Gastroesophageal sphincter (tissue), 4 donors: ENCODE measurements around the gene TERC. TPM values are rescaled to one million over a fixed set of nuclear protein-coding genes. Genes with fewer than 3 reads are reported as not detected.
"Not testable (repeated sequence)": the region's sequence is repeated elsewhere in the genome, so short reads cannot be mapped to it uniquely, and the experiment has no call there.

Experiments
- ATAC-seq: fragments of 150-250 bp; one replicate; pipeline ENCODE4 v1.9.1; 2016; ENCODE audit warnings: mild to moderate bottlenecking, moderate library complexity
- H3K27ac ChIP-seq, 4 donors: fragments of 200-600 bp; sonication (generic) in 3 of 4; 1 replicate in 3 of 4; 2 replicates in 1 of 4; pipeline ENCODE4 v1.5.1; 2016 to 2019
- H3K27me3 ChIP-seq: fragments of 200-600 bp; sonication (generic); one replicate; pipeline ENCODE4 v1.5.1; 2019
- H3K36me3 ChIP-seq, 2 donors: fragments of 200-600 bp; sonication (generic); one replicate each; pipeline ENCODE4 v1.5.1; 2019; ENCODE audit warnings: control low read depth in 1 of 2
- H3K4me1 ChIP-seq, 3 donors: fragments of 200-600 bp; sonication (generic); 1 replicate in 2 of 3; 2 replicates in 1 of 3; pipeline ENCODE4 v1.5.1; 2016 to 2019; ENCODE audit warnings: control low read depth in 2 of 3
- H3K4me3 ChIP-seq, 2 donors: fragments of 200-600 bp; sonication (generic); one replicate each; pipeline ENCODE4 v1.5.1; 2019; ENCODE audit warnings: mild to moderate bottlenecking in 1 of 2, moderate library complexity in 1 of 2
- H3K9me3 ChIP-seq, 3 donors: fragments of 200-600 bp; sonication (generic); one replicate each; pipeline ENCODE4 v1.5.1; 2017 to 2019; ENCODE audit warnings: control low read depth in 2 of 3
- CTCF ChIP-seq, 4 experiments: fragments of 200-600 bp in 2 of 4; fragments of 450-650 bp in 2 of 4; sonication (generic) in 1 of 4; IDR thresholded peaks; one replicate each; pipeline ENCODE4 v1.5.1; 2017 to 2019; ENCODE audit warnings: antibody characterized with exemption in 4 of 4, mild to moderate bottlenecking in 2 of 4, moderate library complexity in 2 of 4
- EP300 ChIP-seq: sonication (generic); formaldehyde crosslinking; IDR thresholded peaks from one replicate; pipeline ENCODE4 v1.6.1; 2017; ENCODE audit warnings: antibody characterized with exemption, mild to moderate bottlenecking
- POLR2A ChIP-seq, 2 donors: fragments of 450-650 bp; IDR thresholded peaks; one replicate each; pipeline ENCODE4 v1.6.1; 2017; ENCODE audit warnings: antibody characterized with exemption in 2 of 2, mild to moderate bottlenecking in 2 of 2, moderate library complexity in 1 of 2
- POLR2AphosphoS5 ChIP-seq: sonication (generic); formaldehyde crosslinking; IDR thresholded peaks from one replicate; pipeline ENCODE4 v1.6.1; 2017; ENCODE audit warnings: antibody characterized with exemption
- WGBS, 2 donors: methylation state at CpG; one replicate each; pipeline ENCODE4 v1.1.5; 2018; ENCODE audit warnings: low coverage in 1 of 2; 5-methylcytosine and 5-hydroxymethylcytosine counted together
- total RNA-seq, 4 donors: library from RNA; depleted of rRNA; stranded (reverse); fragments of >200 nt; gene quantifications; one replicate each; pipeline ENCODE4 v1.1.0, GENCODE V29; 2016

Gene TERC
- total RNA-seq, 4 donors from 2014 or later: 25.5 to 97.1 (median 38.6) TPM

- Histone ChIP-seq H3K4me1 (no peaks in the 10 kb centered on the region), H3K27me3 (no peaks in the 10 kb centered on the region), H3K4me3 (no peak overlapping the region), H3K9me3 (no peaks in the 10 kb centered on the region), H3K36me3 (no peaks in the 10 kb centered on the region), H3K27ac (no peak overlapping the region)
- ATAC-seq: no peak
- TF ChIP-seq POLR2AphosphoS5 (no peak), CTCF (IDR thresholded peaks at IDR 0.05) (no peak), EP300 (no peak), POLR2A (IDR thresholded peaks at IDR 0.05) (no peak)
- 44 to 81% methylated on average over 2 of the region's 2 CpGs for WGBS, 2 donors
Observed at GRCh38 chr3:169750665-169751064, 14.2 kb downstream of the TERC start.

GRCh38 chr3:169748670-169749069 is 16.2 kb downstream of the TERC start:
- no peak for ATAC-seq

GRCh38 chr3:169746924-169747323 is 17.9 kb downstream of the TERC start:
- Histone ChIP-seq H3K4me1 (peaks cover 0 to 5% (median 0%) of the 10 kb centered on the region in 3 donors), H3K27ac (no peak overlapping the region), H3K4me3 (no peak overlapping the region), H3K27me3 (no peaks in the 10 kb centered on the region), H3K9me3 (no peaks in the 10 kb centered on the region), H3K36me3 (no peaks in the 10 kb centered on the region)
- WGBS, 2 donors: 69% methylated on average over 5 of the region's 6 CpGs; no CpG with 5 or more reads in 1 of the 2 donors
- no peak for TF ChIP-seq CTCF (IDR thresholded peaks at IDR 0.05)
- no peak for TF ChIP-seq POLR2A (IDR thresholded peaks at IDR 0.05)
- no peak for TF ChIP-seq EP300
- TF ChIP-seq POLR2AphosphoS5: no peak
- no peak for ATAC-seq

More at GRCh38 chr3:169748670-169749069, 16.2 kb downstream of the TERC start:
- no peak overlapping the region for H3K4me3 ChIP-seq
- no peaks in the 10 kb centered on the region for H3K36me3 ChIP-seq
- 78 to 85% methylated on average over 3 of the region's 3 CpGs for WGBS, 2 donors
- H3K27ac ChIP-seq: no peak overlapping the region
- H3K27me3 ChIP-seq: no peaks in the 10 kb centered on the region
- no peaks in the 10 kb centered on the region for H3K9me3 ChIP-seq
- H3K4me1 ChIP-seq: peaks cover 0 to 5% (median 0%) of the 10 kb centered on the region in 3 donors
- TF ChIP-seq POLR2AphosphoS5 (no peak), EP300 (no peak), CTCF (IDR thresholded peaks at IDR 0.05) (no peak), POLR2A (IDR thresholded peaks at IDR 0.05) (no peak)

- ATAC-seq: no peak
- no peaks in the 10 kb centered on the region for H3K27me3 ChIP-seq
- H3K36me3 ChIP-seq: no peaks in the 10 kb centered on the region
- no peak for TF ChIP-seq POLR2A (IDR thresholded peaks at IDR 0.05)
- peak; percentile 36 to 61 (median 52) for TF ChIP-seq CTCF (IDR thresholded peaks at IDR 0.05)
- no peak overlapping the region for H3K4me3 ChIP-seq
- peaks cover 0 to 5% (median 0%) of the 10 kb centered on the region in 3 donors for H3K4me1 ChIP-seq
- no peaks in the 10 kb centered on the region for H3K9me3 ChIP-seq
- no peak overlapping the region for H3K27ac ChIP-seq
- WGBS, 2 donors: 38 to 91% methylated on average over 1 of the region's 1 CpG
Observed at GRCh38 chr3:169744366-169745054, 20.4 kb downstream of the TERC start.

GRCh38 chr3:169739067-169739466 is 25.8 kb downstream of the TERC start:
- H3K36me3 ChIP-seq: no peaks in the 10 kb centered on the region
- no peak for ATAC-seq
- no peak for TF ChIP-seq POLR2AphosphoS5
- TF ChIP-seq CTCF (IDR thresholded peaks at IDR 0.05): no peak
- H3K27me3 ChIP-seq: no peaks in the 10 kb centered on the region
- WGBS, 2 donors: 54 to 68% methylated on average over 2 of the region's 2 CpGs
- H3K4me1 ChIP-seq: peaks cover 0 to under 1% (median 0%) of the 10 kb centered on the region in 3 donors
- peaks cover 0 to 14% (median 0%) of the 10 kb centered on the region in 3 donors for H3K9me3 ChIP-seq
- H3K27ac ChIP-seq: no peak overlapping the region
- no peak overlapping the region for H3K4me3 ChIP-seq

GRCh38 chr3:169731857-169732256 is 33.0 kb downstream of the TERC start:
- not testable (repeated sequence) for H3K4me3 ChIP-seq, H3K36me3 ChIP-seq, H3K27me3 ChIP-seq, ATAC-seq, H3K27ac ChIP-seq, H3K4me1 ChIP-seq
- H3K9me3 ChIP-seq: peaks cover 0 to 29% (median 0%) of the 10 kb centered on the region in 3 donors
